H1 (cell line): ENCODE results near the gene RAB3A. TPM values are rescaled to one million over a fixed set of nuclear protein-coding genes. Genes with fewer than 3 reads are reported as not detected.

Source experiments
- KDM4A ChIP-seq: IDR thresholded peaks from one replicate; pipeline ENCODE4 v1.7.1; 2012; ENCODE audit warnings: low read depth, mild to moderate bottlenecking, moderate library complexity, low read length, inconsistent platforms; ENCODE audit not compliant: severe bottlenecking
- POLR2AphosphoS5 ChIP-seq: IDR thresholded peaks from 2 replicates; pipeline ENCODE4 v1.6.1; 2011; ENCODE audit warnings: low read depth, low read length
- SIX5 ChIP-seq: IDR thresholded peaks from 2 replicates; pipeline ENCODE4 v1.6.1; 2011; ENCODE audit warnings: mild to moderate bottlenecking, low read depth, low read length
- polyA plus RNA-seq, 7 experiments: library from polyadenylated mRNA; depleted of rRNA in 3 of 7; stranded (reverse) in 5 of 7; unstranded in 2 of 7; fragments of >200 nt in 5 of 7; fragments of 200-250 nt in 2 of 7; gene quantifications; 1 replicate in 5 of 7; 2 replicates in 1 of 7; 4 replicates in 1 of 7; pipeline versions ENCODE4 v1.2.1 to v1.2.3, GENCODE V29; 2011 to 2013; ENCODE audit warnings: missing spikeins in 2 of 7, mixed read lengths in 2 of 7
- total RNA-seq: library from RNA; stranded (reverse); fragmentation: NEBNext Ultra II Directional; extraction: Animal tissue kit (Norgen Biotek cat#: 25700); gene quantifications from 2 replicates; pipeline ENCODE4 v1.2.1, GENCODE V29; 2021
- TF ChIP-seq, protein P1 (sequence below), 3 experiments: IDR thresholded peaks; 1 replicate in 2 of 3; 2 replicates in 1 of 3; pipeline versions ENCODE4 v1.5.1 to v1.6.1; 2011; ENCODE audit warnings: low read length in 3 of 3, mild to moderate bottlenecking in 3 of 3, inconsistent platforms in 2 of 3, low read depth in 1 of 3, moderate library complexity in 1 of 3; ENCODE audit not compliant: insufficient read depth in 1 of 3; ENCODE audit errors: control extremely low read depth in 1 of 3
- TF ChIP-seq, protein P2 (sequence below): IDR thresholded peaks from 2 replicates; pipeline ENCODE4 v1.6.1; 2011; ENCODE audit warnings: low read length, improper control_type of control experiment

Gene RAB3A
- total and polyA plus RNA-seq, 2 of the 8 experiments (the other 6 are each of a cell fraction or from before 2014, with no cell fraction given) = 13.6 to 14.2 TPM

- TF ChIP-seq, protein P1, sequence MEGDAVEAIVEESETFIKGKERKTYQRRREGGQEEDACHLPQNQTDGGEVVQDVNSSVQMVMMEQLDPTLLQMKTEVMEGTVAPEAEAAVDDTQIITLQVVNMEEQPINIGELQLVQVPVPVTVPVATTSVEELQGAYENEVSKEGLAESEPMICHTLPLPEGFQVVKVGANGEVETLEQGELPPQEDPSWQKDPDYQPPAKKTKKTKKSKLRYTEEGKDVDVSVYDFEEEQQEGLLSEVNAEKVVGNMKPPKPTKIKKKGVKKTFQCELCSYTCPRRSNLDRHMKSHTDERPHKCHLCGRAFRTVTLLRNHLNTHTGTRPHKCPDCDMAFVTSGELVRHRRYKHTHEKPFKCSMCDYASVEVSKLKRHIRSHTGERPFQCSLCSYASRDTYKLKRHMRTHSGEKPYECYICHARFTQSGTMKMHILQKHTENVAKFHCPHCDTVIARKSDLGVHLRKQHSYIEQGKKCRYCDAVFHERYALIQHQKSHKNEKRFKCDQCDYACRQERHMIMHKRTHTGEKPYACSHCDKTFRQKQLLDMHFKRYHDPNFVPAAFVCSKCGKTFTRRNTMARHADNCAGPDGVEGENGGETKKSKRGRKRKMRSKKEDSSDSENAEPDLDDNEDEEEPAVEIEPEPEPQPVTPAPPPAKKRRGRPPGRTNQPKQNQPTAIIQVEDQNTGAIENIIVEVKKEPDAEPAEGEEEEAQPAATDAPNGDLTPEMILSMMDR (IDR thresholded peaks at IDR 0.05; ENCODE audit: control extremely low read depth in 1 of 3, insufficient read depth in 1 of 3, low read depth in 1 of 3, low read length in 3 of 3) = peak; percentile 32 to 68 (median 39)
- TF ChIP-seq KDM4A (peak; percentile 2), POLR2AphosphoS5 (no peak), SIX5 (no peak)
- TF ChIP-seq, protein P2, sequence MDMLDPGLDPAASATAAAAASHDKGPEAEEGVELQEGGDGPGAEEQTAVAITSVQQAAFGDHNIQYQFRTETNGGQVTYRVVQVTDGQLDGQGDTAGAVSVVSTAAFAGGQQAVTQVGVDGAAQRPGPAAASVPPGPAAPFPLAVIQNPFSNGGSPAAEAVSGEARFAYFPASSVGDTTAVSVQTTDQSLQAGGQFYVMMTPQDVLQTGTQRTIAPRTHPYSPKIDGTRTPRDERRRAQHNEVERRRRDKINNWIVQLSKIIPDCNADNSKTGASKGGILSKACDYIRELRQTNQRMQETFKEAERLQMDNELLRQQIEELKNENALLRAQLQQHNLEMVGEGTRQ = no peak
- TF ChIP-seq, all 59 proteins: peak for 6
Measured at GRCh38 chr19:18232540-18233223, 28.8 kb upstream of the RAB3A start (continued).
